HG02852 (cell line): ENCODE measurements around the gene TIGD2.
"Not testable (repeated sequence)": the region's sequence is repeated elsewhere in the genome, so short reads cannot be mapped to it uniquely, and the experiment has no call there.

Experiments
- ATAC-seq: cut with Tn5 transposase; IDR thresholded peaks from one replicate; pipeline ENCODE4 v1.9.1; 2021; ENCODE audit warnings: mild to moderate bottlenecking, moderate library complexity; ENCODE audit not compliant: unreplicated experiment

The TIGD2 gene

DNA sequence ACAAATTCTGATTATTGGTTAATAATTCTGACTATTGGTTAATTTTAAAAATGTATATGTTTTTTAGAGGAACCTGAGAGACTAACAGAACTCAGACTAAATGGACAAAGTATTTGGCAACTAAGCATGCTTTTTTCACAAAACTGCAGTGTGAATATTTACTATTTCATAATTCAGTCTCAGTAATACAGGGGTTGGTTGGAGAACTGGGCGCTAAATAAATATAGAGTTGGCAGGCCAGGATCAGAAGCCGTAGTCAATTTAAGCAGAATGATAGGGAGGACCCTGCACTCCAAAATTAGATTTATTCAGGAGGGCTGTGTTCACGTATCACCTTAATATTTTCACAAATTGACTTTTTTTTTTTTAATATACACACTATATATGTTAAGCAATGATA, 5.8 kb downstream of the TIGD2 start:
- no peak for ATAC-seq

DNA sequence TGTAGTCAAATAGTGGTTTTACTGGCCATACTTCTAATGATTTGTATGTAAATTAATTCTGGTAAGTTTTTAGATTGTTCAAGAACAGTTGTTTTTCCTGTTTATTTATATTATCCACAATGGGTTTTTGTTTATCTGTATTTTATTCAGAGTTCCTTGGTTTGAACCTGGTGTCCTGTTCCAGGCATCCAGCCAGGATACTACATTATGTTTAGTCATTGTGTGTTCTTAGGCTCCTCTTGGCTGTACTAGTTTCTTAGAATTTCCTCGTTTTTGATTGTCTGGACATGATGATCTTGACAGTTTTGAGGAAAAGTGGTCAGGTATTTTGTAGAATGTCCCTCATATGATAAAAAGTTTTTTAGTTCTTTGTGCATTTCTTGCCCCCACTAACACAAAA, 7.8 kb downstream of the TIGD2 start:
- ATAC-seq, result no peak

DNA sequence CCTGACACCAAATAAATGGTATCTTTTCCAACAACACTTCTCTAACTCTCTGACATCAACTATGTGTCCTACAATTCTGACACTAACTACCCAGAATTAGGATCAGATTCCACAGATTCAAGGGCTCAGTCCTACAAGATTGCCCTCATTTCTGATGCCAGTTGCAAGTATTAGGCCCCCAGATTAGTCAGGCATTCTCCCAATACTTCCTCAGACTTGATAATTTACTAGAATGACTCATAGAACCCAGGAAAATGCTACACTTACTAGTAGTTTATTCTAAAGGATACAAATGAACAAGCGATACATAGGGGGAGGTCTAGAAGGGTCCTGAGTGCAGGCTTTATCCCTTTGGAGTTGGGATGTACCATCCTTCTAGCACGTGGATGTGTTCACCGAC, 8.5 kb downstream of the TIGD2 start:
- ATAC-seq, result no peak

GRCh38 chr4:89121387-89122068, 10.2 kb downstream of the TIGD2 start:
- no peak for ATAC-seq

DNA sequence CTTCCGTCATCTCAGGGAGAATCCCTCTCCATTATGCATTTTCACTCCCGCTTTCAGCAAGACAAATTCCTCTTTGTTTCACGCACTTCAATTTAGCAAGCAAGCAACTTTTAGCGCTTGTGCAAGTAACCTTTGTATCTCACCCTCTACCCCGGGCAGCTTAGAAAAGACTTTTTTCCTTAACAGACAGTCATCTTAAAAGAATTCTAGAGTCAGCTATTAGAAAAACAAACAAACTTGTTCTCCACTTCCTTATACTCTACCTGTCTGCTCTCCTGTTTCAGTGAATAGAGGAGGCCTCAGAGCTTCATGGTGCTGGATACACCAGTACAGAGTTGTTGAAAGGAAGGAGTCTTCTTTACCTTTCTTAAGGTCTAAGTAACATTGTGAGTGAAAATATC, 12.1 kb downstream of the TIGD2 start:
- no peak for ATAC-seq

DNA sequence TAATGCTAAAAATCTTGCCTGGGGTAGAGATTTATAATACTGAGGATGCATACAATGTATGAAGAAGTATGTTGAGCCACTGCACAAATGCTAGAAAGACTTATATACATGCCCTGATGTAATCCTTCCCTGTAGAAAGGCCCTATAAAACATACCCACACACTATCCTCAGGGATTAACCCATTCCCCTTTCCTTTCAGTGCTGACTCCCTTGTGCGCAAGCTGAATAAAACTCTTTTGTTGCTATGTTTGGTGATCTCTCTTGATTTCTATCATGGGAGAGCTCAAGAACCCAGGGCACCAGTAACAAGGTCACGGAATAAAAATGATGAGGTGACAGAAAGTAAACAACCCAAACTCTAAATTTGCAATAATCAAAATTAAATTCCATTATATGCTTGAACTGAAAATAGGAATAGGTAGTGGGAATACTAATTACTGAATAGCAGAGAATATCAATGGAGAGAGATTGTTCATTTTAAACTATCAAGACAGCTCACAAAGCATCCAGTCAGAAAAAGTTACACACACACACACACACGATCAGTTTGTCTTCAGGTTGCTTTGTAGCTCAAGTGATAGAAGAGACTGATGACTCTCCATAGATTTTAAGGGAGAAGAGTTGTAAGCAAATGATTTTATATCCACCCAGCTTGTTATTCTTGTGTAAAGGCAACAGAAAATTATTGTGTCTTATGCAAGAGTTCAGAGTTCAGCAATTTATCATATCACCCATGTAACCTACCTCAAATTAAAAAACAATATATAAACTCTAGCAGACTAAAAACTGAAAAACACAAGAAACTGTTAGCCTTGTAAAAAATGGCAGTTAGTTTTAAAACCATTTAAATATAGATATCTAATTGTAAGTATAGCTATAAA, 14.8 kb downstream of the TIGD2 start:
- ATAC-seq, result no peak

DNA sequence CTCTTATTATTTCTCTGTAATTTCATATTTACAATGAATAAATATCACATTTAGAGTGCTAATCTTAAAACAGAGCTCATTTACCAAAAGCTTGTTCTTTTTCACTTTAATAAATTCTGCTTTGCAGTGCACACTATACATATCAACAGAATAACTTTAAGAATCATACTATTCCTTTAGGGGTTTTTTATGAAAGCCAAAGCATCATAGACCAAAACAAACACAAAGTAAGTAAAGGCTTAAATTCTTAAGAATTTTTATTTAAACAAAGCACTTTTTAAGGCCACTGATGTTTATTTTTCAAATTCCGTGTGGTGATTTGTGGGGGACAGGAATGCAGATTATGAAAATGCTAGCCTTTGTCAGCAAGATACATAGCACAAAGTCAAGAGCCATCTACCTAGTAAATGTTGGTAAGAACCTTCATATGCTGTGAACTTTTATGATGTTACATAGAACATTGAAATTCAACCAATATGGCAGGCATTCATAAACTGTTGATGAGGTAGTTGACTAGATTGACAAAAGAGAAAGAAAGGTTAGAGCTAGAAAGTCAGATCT, 17.8 kb downstream of the TIGD2 start:
- no peak for ATAC-seq

DNA sequence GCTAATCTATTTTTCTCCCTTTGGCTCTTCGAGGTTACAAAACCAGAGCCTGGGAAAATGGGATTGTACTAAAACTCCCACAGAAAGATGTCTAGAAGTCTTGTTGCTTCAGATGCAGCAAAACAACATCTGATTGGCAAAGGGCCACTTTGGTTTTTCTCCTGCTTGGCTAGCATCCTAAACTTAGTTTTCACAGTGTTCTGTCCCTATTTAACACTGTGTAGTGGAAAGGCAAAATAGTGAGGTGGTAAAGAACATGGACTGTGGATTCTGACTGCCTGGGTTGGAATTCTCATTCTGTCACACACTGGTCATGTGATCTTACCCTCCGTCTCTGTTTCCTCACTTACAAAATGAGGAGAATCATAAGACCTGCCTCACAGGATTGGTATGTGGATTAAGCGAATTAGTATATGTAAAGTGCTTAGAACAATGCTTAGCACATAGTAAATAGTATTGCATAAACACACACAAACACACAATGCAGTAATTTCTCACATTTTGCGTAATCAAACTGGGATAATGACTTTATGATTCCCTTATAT, 23.5 kb downstream of the TIGD2 start:
- ATAC-seq, result no peak

- no peak for ATAC-seq
These were observed 25.2 kb downstream of the TIGD2 start for GRCh38 chr4:89136525-89136924.

GRCh38 chr4:89137231-89137630, 25.9 kb downstream of the TIGD2 start:
- ATAC-seq, result no peak

DNA sequence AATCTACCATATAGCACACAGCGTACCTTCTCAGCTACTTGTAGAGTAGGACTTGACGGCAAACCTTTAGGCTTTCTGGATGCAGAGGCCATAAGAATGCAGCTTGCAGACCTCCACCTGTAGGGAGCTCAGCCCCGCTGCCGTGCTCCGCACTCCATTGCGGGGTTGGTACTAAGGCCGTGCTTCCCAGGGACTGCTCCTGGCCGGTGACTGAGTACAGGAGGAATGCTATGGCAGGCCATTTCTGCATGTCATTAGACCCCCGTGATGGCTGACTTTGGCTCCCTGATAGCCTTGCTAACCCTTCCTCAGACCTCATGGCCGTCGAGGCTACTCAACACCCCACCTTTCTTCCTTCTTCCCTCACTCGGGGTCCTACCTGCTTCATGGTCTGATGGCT, 26.4 kb downstream of the TIGD2 start:
- ATAC-seq, result no peak

GRCh38 chr4:89140168-89140759, 28.9 kb downstream of the TIGD2 start:
- ATAC-seq, result no peak

- peak; percentile 82 for ATAC-seq
These were observed 31.6 kb downstream of the TIGD2 start for GRCh38 chr4:89142691-89143669.

- ATAC-seq, result not testable (repeated sequence)
These were observed 33.3 kb downstream of the TIGD2 start for GRCh38 chr4:89144652-89145051.

GRCh38 chr4:89146196-89146595, 34.9 kb downstream of the TIGD2 start:
- ATAC-seq, result no peak

GRCh38 chr4:89152972-89153371, 41.6 kb downstream of the TIGD2 start:
- no peak for ATAC-seq

- no peak for ATAC-seq
These were observed 45.0 kb downstream of the TIGD2 start for GRCh38 chr4:89156174-89156914.

DNA sequence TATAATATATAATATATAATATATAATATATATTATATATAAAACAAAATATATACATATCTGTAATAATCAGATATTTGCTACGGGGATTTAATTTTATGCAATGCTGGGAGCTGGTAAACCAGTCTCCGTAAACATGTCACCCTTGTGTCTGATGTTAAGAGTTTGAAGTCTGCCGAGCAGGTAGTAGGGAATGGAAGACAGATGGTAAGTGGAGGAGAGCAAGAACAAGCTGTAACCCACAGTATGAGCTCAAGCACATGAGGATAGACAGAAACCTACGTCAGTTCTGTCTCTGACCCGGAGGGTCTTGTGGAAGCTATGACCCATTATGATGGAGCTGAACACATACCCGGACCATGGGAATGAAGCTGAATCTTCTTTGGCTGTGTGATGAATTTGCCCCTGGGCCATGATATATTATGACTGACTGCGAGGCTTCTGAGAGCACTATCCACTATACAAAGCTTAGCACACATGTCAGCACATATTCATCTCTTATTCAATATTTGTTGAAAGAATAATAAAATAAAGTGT, 46.2 kb downstream of the TIGD2 start:
- no peak for ATAC-seq

DNA sequence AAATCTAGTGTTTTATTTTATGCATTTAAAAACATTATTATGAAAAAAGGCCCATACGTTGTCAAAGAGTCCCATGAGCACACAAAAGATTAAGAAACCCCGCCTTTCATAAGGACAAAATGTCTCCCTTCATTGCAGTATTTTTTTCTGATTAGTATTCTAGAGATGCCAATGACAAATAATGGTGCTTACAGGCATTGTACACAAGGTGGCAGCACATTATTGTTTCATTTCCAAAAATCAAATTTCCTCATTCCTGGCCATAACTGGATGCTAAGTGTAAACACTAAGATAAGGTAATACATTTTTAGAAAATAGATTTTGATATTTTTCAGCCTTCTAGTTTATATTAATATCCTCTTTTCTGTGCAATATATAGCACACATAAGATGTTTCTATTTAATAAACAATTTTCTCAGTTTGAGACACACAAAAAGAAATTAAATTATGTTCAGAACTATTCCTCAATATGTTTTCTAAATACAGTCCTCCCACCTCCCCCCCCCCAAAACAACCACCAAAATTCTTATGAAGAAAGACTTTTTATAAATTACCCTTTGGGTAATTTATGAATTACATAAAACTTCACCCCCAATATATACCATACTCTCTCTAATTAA, 47.7 kb downstream of the TIGD2 start:
- ATAC-seq, result peak; percentile 68
